ENCODE data around the gene AP4B1. TPM values are rescaled to one million over a fixed set of nuclear protein-coding genes. Genes with fewer than 3 reads are reported as not detected.

AP4B1 gene
- total and polyA plus RNA-seq, 11 donors: 7.3 to 17.2 (median 10.5) TPM

DNA sequence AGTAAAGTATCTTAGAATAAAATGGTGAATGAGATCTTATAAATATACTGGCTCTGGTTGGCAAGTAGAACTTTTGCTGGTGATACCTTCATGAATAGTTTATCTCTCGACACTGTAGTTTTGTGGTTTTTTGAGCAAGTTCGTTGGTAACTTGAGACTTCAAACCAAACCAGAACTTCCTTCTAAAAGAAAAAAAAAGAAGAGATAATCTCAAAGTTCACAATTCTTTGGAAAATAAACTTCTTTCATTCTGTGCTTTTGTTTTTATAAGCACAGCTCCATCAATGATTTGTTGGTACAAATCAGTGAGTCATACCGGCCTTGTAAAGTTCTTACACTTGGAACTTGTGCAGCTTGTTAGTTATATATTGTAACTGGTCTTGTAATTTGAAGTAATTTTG lies 26.9 kb upstream of the AP4B1 start:
- ATAC-seq (no peak), DNase-seq (no peak)
- H3K27ac ChIP-seq: peak overlapping the region in 6 of 12 donors; percentile 2 to 98 (median 96)
- H3K9me3 ChIP-seq: peaks cover 0 to 4% (median 0%) of the 10 kb centered on the region in 12 donors
- 23 to 38% (median 29%) methylated on average over 3 of the region's 3 CpGs for WGBS, 4 donors
- peak overlapping the region in 9 of 12 donors; percentile 73 to 99 (median 94) for H3K4me3 ChIP-seq
- H3K36me3 ChIP-seq: no peaks in the 10 kb centered on the region
- intact Hi-C loops (cut with DNase I): no loop called here
- peaks cover 6 to 75% (median 40%) of the 10 kb centered on the region in 12 donors for H3K4me1 ChIP-seq
- no peaks in the 10 kb centered on the region for H3K27me3 ChIP-seq
- TF ChIP-seq, protein P1, sequence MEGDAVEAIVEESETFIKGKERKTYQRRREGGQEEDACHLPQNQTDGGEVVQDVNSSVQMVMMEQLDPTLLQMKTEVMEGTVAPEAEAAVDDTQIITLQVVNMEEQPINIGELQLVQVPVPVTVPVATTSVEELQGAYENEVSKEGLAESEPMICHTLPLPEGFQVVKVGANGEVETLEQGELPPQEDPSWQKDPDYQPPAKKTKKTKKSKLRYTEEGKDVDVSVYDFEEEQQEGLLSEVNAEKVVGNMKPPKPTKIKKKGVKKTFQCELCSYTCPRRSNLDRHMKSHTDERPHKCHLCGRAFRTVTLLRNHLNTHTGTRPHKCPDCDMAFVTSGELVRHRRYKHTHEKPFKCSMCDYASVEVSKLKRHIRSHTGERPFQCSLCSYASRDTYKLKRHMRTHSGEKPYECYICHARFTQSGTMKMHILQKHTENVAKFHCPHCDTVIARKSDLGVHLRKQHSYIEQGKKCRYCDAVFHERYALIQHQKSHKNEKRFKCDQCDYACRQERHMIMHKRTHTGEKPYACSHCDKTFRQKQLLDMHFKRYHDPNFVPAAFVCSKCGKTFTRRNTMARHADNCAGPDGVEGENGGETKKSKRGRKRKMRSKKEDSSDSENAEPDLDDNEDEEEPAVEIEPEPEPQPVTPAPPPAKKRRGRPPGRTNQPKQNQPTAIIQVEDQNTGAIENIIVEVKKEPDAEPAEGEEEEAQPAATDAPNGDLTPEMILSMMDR (IDR thresholded peaks at IDR 0.05): no peak
- TF ChIP-seq POLR2A (IDR thresholded peaks at IDR 0.05): no peak

DNA sequence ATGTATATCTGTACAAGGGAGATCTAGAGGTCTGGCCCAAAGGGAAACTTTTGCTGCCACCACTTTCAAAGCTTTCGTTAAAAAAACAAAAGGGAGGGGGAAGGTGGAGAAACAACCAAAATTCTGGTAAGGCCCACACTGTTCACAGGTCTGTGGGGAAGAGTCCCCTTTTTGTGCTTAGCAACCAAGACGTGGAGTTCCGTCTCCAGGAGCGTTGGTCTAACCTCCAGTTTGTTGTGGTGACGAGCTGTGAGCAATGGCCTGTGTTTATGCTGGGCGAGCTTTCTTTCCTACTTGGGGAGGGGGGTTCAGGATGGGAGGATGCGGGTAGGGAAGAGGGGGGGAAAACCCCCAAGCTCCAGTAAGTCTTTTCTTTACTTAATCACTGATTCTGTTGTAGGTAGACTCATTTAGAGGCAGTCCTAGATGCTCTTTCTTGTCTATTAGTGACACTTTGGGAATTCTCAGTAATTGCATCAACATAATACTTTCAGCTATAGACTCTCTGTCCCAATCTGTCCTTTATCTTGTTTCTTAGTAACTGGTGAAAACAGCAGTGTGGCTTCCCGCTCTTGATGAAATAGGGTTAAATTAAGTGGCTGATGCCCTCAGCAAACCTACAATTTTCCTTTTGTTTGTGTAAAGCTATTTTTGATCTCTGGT lies 26.0 kb upstream of the AP4B1 start:
- Histone ChIP-seq H3K27ac (peak overlapping the region in 11 of 12 donors; percentile 91 to 98 (median 96)), H3K27me3 (no peaks in the 10 kb centered on the region), H3K4me3 (peak overlapping the region; percentile 73 to 99 (median 94)), H3K9me3 (peaks cover 0 to 4% (median 0%) of the 10 kb centered on the region in 12 donors), H3K36me3 (no peaks in the 10 kb centered on the region), H3K4me1 (peaks cover 6 to 67% (median 38%) of the 10 kb centered on the region in 12 donors)
- 2 to 4% (median 3%) methylated on average over 8 of the region's 8 CpGs for WGBS, 4 donors
- no peak for DNase-seq
- TF ChIP-seq POLR2A (IDR thresholded peaks at IDR 0.05): no peak
- TF ChIP-seq, protein P1 (IDR thresholded peaks at IDR 0.05): no peak
- intact Hi-C loops (cut with DNase I): no loop called here
- peak in 2 of 4 donors; percentile 1 to 11 for ATAC-seq

- Histone ChIP-seq H3K27me3 (no peaks in the 10 kb centered on the region), H3K4me1 (peaks cover 6 to 60% (median 38%) of the 10 kb centered on the region in 12 donors), H3K9me3 (no peaks in the 10 kb centered on the region), H3K36me3 (no peaks in the 10 kb centered on the region), H3K4me3 (peak overlapping the region; percentile 73 to 99 (median 94)), H3K27ac (peak overlapping the region; percentile 62 to 98 (median 95))
- DNase-seq (peak in 4 of 5 donors; percentile 29 to 75 (median 48)), ATAC-seq (peak in 3 of 4 donors; percentile 31 to 64 (median 54))
- intact Hi-C loops (cut with DNase I): loop anchor here in 9 of 10 donors (1.0 to 2.0 kb wide), 4 partner anchors 17 to 25 kb away; partner anchors contain the start of genes DCLRE1B (in 8 of the 9) and AP4B1 (in 1 of the 9)
- 0 to 1% (median 1%) methylated on average over 25 to 63 of the region's 64 CpGs for WGBS, 4 donors
- TF ChIP-seq, protein P1 (IDR thresholded peaks at IDR 0.05): peak in 5 of 12 donors; percentile 21 to 38 (median 34)
- no peak for TF ChIP-seq POLR2A (IDR thresholded peaks at IDR 0.05)
These were observed 25.3 kb upstream of the AP4B1 start for GRCh38 chr1:113929750-113930498.

All from heart left ventricle (tissue), 16 donors.